Kidney (tissue), 14 donors: Measurements from ENCODE around the gene PLPP6. TPM values are rescaled to one million over a fixed set of nuclear protein-coding genes. Genes with fewer than 3 reads are reported as not detected.

Experiments
- DNase-seq, 5 donors: peaks; one replicate each; pipeline ENCODE4 v3.0.0-alpha.2; 2013 to 2020
- FAIRE-seq: peaks from 2 replicates; lab custom pipeline; 2012; peaks lifted over from hg19 to GRCh38; lab: Jason Lieb, UNC
- H3K27ac ChIP-seq, 2 donors: one replicate each; pipeline ENCODE4 v1.7.0; 2013; ENCODE audit warnings: low read depth in 2 of 2, low read length in 2 of 2, inconsistent platforms in 1 of 2
- H3K27me3 ChIP-seq: one replicate; pipeline ENCODE4 v1.7.1; 2013; ENCODE audit warnings: low read length, inconsistent platforms; ENCODE audit not compliant: control insufficient read depth, insufficient read depth
- H3K36me3 ChIP-seq, 3 donors: one replicate each; pipeline versions ENCODE4 v1.7.0 to v1.7.1; 2013; ENCODE audit warnings: low read length in 3 of 3, control low read depth in 1 of 3, inconsistent platforms in 1 of 3; ENCODE audit not compliant: insufficient read depth in 3 of 3, control insufficient read depth in 2 of 3
- H3K4me1 ChIP-seq, 3 donors: one replicate each; pipeline versions ENCODE4 v1.7.0 to v1.7.1; 2013; ENCODE audit warnings: low read length in 3 of 3, inconsistent platforms in 1 of 3, low read depth in 1 of 3; ENCODE audit not compliant: control insufficient read depth in 2 of 3, insufficient read depth in 2 of 3
- H3K4me3 ChIP-seq, 3 donors: one replicate each; pipeline versions ENCODE4 v1.7.0 to v1.8.1; 2013; ENCODE audit warnings: low read length in 3 of 3, control low read depth in 1 of 3, inconsistent platforms in 1 of 3
- H3K9ac ChIP-seq, 3 donors: one replicate each; pipeline versions ENCODE4 v1.7.0 to v1.7.1; 2013; ENCODE audit warnings: low read length in 3 of 3, control low read depth in 1 of 3, inconsistent platforms in 1 of 3
- H3K9me3 ChIP-seq, 3 donors: one replicate each; pipeline versions ENCODE4 v1.7.0 to v1.7.1; 2013; ENCODE audit warnings: low read length in 3 of 3, control low read depth in 1 of 3, inconsistent platforms in 1 of 3; ENCODE audit not compliant: control insufficient read depth in 2 of 3, insufficient read depth in 1 of 3
- intact Hi-C: fragments of 100-400 bp; cut with DNase I; formaldehyde crosslinking; loops from one replicate; pipeline ENCODE4 v1.11.1; 2022
- polyA plus RNA-seq: library from polyadenylated mRNA; stranded (reverse); fragments of 350-450 nt; fragmentation: Illumina TruSeq; extraction: RNeasy Lipid Tissue Mini Kit (QIAGEN cat#74804); gene quantifications from one replicate; pipeline ENCODE4 v1.2.3, GENCODE V29; 2014; ENCODE audit warnings: low read depth, low replicate concordance; ENCODE audit not compliant: insufficient read depth
- total RNA-seq: library from RNA; stranded (reverse); fragmentation: NEBNext Ultra II Directional; extraction: Animal tissue kit (Norgen Biotek cat#: 25700); gene quantifications from one replicate; pipeline ENCODE4 v1.2.1, GENCODE V29; 2021
- TF ChIP-seq, protein P1 (sequence below): IDR thresholded peaks from 3 replicates; pipeline ENCODE4 v1.5.1; 2012; ENCODE audit warnings: mild to moderate bottlenecking, moderate library complexity, borderline replicate concordance; ENCODE audit not compliant: insufficient read depth; ENCODE audit errors: extremely low read depth
- donor health status: control.
- donor health status: control.
- donor health status: control.
- donor health status: control.
- donor health status: control.
- donor health status: DM: yes; HTN: yes; CAD: no.
- donor health status: Normal renal cell carcinoma (clear cell type).

Gene PLPP6
- total and polyA plus RNA-seq, 2 donors from 2014 or later = 6.7 to 9.0 TPM

DNA sequence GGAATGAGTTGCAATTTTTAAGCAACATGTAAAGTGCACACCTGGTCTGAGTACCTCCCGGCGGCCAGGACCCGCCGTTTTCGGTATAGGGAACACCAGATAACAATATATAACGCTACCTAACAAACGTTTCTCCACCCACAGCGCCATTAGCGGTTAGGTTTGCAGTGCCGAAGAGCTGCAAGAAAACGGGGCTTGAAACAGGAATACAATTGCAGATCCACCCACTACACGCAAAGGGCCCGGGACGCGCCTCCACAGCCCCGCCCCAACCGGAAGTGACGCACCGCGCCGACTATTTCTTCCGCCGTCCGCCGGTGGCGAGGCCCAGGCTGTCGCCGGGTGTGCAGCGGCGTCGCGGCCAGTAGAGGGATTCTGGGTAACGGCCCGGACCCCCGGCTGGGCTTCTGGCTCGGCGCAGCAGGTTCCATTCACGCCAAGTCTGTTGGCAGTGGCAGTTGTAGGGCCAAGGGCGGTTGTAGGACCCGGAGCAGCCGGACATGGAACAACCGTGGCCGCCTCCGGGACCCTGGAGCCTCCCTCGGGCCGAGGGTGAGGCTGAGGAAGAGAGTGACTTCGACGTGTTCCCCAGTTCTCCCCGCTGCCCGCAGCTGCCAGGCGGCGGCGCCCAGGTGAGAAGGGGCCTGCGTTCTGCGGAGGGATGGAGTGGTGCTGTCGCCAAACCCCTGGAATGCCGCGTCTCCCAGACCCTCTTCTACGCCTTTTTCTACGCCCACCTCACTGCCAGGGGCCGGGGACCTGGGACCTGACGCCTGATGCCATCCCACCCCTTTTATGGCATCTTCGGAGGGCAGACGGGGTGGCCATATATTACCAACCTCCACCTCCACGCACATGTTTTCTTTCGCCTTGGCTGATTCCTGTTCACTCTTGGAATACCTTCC is 17.4 kb downstream of the PLPP6 start, which contains the start of gene CDC37L1:
TSS of gene CDC37L1 (plus strand) at position 302 of the 905 bp plus-strand sequence. CDS start at position 501, 199 bp downstream.
- intact Hi-C loops = no loop called here
- H3K27me3 ChIP-seq = no peaks in the 10 kb centered on the region
- peak within 1 kb of the TSS; percentile 74 to 98 (median 91) for H3K4me3 ChIP-seq
- no peaks in the 10 kb centered on the region for H3K36me3 ChIP-seq
- peaks cover 10 to 17% (median 11%) of the 10 kb centered on the region in 3 donors for H3K4me1 ChIP-seq
- DNase-seq (peak; percentile 99), FAIRE-seq (peak; percentile 71)
- TF ChIP-seq, protein P1, sequence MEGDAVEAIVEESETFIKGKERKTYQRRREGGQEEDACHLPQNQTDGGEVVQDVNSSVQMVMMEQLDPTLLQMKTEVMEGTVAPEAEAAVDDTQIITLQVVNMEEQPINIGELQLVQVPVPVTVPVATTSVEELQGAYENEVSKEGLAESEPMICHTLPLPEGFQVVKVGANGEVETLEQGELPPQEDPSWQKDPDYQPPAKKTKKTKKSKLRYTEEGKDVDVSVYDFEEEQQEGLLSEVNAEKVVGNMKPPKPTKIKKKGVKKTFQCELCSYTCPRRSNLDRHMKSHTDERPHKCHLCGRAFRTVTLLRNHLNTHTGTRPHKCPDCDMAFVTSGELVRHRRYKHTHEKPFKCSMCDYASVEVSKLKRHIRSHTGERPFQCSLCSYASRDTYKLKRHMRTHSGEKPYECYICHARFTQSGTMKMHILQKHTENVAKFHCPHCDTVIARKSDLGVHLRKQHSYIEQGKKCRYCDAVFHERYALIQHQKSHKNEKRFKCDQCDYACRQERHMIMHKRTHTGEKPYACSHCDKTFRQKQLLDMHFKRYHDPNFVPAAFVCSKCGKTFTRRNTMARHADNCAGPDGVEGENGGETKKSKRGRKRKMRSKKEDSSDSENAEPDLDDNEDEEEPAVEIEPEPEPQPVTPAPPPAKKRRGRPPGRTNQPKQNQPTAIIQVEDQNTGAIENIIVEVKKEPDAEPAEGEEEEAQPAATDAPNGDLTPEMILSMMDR = peak; percentile 45
- H3K27ac ChIP-seq = peak within 1 kb of the TSS; percentile 96 to 97
- H3K9ac ChIP-seq = peak within 1 kb of the TSS; percentile 93 to 97 (median 96)
- H3K9me3 ChIP-seq = no peaks in the 10 kb centered on the region

DNA sequence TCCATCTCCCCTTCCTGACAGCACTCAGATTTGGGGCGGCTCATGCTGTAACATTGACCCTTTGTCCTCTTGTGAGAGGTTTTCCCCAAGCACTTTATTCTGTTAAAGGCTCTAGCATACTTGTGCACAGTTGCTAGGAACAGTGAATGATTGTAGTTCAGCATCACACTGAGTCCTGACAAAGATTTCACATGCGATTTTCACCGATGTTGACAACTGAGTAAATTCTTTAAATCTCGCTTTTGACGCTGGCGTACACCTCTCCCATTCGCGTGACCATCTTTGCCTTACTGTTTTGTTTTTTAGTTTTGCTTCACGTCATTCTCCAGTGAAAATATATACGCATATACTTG is 18.1 kb downstream of the PLPP6 start:
- H3K27me3 ChIP-seq = no peaks in the 10 kb centered on the region
- no peaks in the 10 kb centered on the region for H3K9me3 ChIP-seq
- H3K36me3 ChIP-seq = peaks cover 0 to 3% (median 0%) of the 10 kb centered on the region in 3 donors
- peak overlapping the region; percentile 96 to 97 for H3K27ac ChIP-seq
- H3K4me3 ChIP-seq = peak overlapping the region; percentile 74 to 98 (median 91)
- peaks cover 10 to 17% (median 11%) of the 10 kb centered on the region in 3 donors for H3K4me1 ChIP-seq
- TF ChIP-seq, protein P1 = no peak
- FAIRE-seq (no peak), DNase-seq (peak in 2 of 5 donors; percentile 54 to 65)
- H3K9ac ChIP-seq = peak overlapping the region; percentile 79 to 97 (median 93)
- intact Hi-C loops = no loop called here

DNA sequence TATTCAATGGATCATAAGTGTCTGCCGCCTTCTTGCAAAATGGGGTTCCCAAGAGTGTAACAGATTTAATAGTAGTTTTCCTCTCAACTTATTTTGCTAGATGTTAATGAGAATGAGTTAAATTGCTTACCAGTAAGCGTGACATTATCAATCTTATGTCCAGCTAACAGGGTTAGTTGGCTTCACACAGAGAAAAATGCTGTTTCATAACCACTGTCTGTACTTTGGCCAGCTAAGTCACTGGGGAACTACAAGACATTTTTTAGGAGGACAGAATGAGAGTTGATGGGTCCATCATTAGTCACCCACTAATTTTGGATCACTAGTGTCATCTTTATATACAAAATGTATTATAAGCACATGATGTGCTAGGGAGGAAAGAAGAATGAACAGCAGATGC is 18.7 kb downstream of the PLPP6 start:
- intact Hi-C loops = no loop called here
- TF ChIP-seq, protein P1 = no peak
- Histone ChIP-seq H3K27ac (peak overlapping the region; percentile 96 to 97), H3K4me3 (peak overlapping the region; percentile 74 to 98 (median 91)), H3K4me1 (peaks cover 10 to 17% (median 11%) of the 10 kb centered on the region in 3 donors), H3K9ac (peak overlapping the region; percentile 79 to 97 (median 93)), H3K27me3 (no peaks in the 10 kb centered on the region), H3K36me3 (peaks cover 0 to 4% (median 3%) of the 10 kb centered on the region in 3 donors), H3K9me3 (no peaks in the 10 kb centered on the region)
- DNase-seq = no peak
- no peak for FAIRE-seq
